Measurements from ENCODE around the gene ACTR3C. TPM values are rescaled to one million over a fixed set of nuclear protein-coding genes. Genes with fewer than 3 reads are reported as not detected.

The ACTR3C gene
- polyA plus RNA-seq, 1 of the 3 experiments (the other 2 are of a cell fraction): 0.35 TPM

DNA sequence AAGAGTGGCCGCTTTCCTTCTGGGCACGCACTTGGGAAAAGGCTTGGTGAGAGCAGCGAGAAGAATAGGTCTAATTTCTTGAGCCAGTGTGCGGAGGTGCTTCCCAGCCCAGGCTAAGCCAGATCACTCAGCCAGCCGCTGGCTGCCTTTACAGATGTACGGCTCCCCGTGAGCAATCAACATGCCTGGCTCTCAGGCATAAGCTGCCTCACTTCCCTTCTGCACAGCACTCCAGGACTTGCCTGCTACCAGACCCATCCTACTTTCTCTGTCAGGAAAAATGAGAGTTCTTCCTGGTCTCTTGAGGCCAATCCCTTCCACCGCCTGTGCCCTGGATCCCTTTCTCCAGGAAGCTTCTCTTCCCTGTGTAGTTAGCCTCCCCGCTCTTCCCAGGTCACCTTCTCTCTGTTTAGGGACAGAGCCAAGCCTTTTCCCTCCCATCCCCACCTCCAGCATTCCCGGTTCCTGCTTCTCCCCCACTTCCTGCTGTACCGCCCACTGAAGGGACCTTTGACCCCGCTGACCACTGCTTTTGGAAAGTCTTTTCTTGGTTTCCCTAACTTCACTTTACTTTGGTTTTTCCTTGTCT is 1.1 kb upstream of the ACTR3C start:
- Histone ChIP-seq H3K79me2 (ENCODE audit: insufficient read depth) (no peaks in the 10 kb centered on the region), H3K4me1 (ENCODE audit: control insufficient read depth in 1 of 2, insufficient read depth in 2 of 2, low read depth in 1 of 2, low read length in 1 of 2) (peaks cover 0 to 7% of the 10 kb centered on the region in 2 experiments; a peak in 1 of 4 replicates), H3K4me2 (no peak overlapping the region), H3K27ac (ENCODE audit: low read depth in 2 of 2, low read length in 1 of 2) (no peak overlapping the region), H3K27me3 (ENCODE audit: insufficient read depth) (peaks cover 5% of the 10 kb centered on the region; the same call in 1 of the 2 replicates), H3K9ac (no peak overlapping the region), H3K36me3 (replicated peaks in 1 of 2; ENCODE audit: control insufficient read depth in 1 of 2, insufficient read depth in 2 of 2, low read length in 1 of 2) (no peaks in the 10 kb centered on the region), H3K9me3 (no peaks in the 10 kb centered on the region), H4K20me1 (ENCODE audit: insufficient read depth) (no peaks in the 10 kb centered on the region), H3F3A (replicated peaks; ENCODE audit: insufficient read depth) (no peaks in the 10 kb centered on the region), H3K4me3 (ENCODE audit: low read depth in 2 of 2, low read length in 1 of 2) (peak overlapping the region in 1 of 2 experiments; percentile 48; a peak in 1 of 4 replicates), H3K9me2 (no peaks in the 10 kb centered on the region), H2AFZ (ENCODE audit: low read depth) (no peak overlapping the region)
- WGBS (ENCODE audit: low lambda C conversion rate): 91% methylated on average over 11 of the region's 12 CpGs
- ChIA-PET POLR2A (interaction anchor here (2.1 kb wide), 1 partner anchor 11 kb away, joined by 4 read pairs; no protein-coding TSS in a partner anchor), CTCF (interaction anchor here (1.0 to 1.6 kb wide), 4 partner anchors 7 to 441 kb away, joined by 3 to 9 read pairs (median 4); no protein-coding TSS in a partner anchor)
- peak; percentile 52 for DNase-seq
- TF ChIP-seq TAF1 (IDR thresholded peaks at IDR 0.05; ENCODE audit: borderline replicate concordance, low read depth, low read length): no peak
- TF ChIP-seq NRF1 (IDR thresholded peaks at IDR 0.05; ENCODE audit: low read depth, low read length): no peak
- TF ChIP-seq GATA2 (CRISPR knock-in tag; IDR thresholded peaks at IDR 0.05): no peak
- TF ChIP-seq, protein P1, sequence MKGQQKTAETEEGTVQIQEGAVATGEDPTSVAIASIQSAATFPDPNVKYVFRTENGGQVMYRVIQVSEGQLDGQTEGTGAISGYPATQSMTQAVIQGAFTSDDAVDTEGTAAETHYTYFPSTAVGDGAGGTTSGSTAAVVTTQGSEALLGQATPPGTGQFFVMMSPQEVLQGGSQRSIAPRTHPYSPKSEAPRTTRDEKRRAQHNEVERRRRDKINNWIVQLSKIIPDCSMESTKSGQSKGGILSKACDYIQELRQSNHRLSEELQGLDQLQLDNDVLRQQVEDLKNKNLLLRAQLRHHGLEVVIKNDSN (IDR thresholded peaks at IDR 0.05; ENCODE audit: borderline replicate concordance, low read depth): no peak
- TF ChIP-seq PBX3 (IDR thresholded peaks at IDR 0.05): no peak
- TF ChIP-seq ELF1 (IDR thresholded peaks at IDR 0.05): no peak
- no peak for TF ChIP-seq JUND (IDR thresholded peaks at IDR 0.05)
- no peak for TF ChIP-seq GABPA (IDR thresholded peaks at IDR 0.05; ENCODE audit: low read depth)
- no peak for TF ChIP-seq EZH2phosphoT487 (IDR thresholded peaks at IDR 0.05; ENCODE audit: borderline replicate concordance, low read depth)

- Histone ChIP-seq H3K9me2 (no peaks in the 10 kb centered on the region), H3F3A (replicated peaks; ENCODE audit: insufficient read depth) (no peaks in the 10 kb centered on the region), H4K20me1 (ENCODE audit: insufficient read depth) (no peaks in the 10 kb centered on the region), H3K36me3 (replicated peaks in 1 of 2; ENCODE audit: control insufficient read depth in 1 of 2, insufficient read depth in 2 of 2, low read length in 1 of 2) (no peaks in the 10 kb centered on the region), H3K9ac (no peak overlapping the region), H3K4me2 (peak overlapping the region; percentile 57; the same call in 1 of the 2 replicates), H3K4me1 (ENCODE audit: control insufficient read depth in 1 of 2, insufficient read depth in 2 of 2, low read depth in 1 of 2, low read length in 1 of 2) (peaks cover 0 to 7% of the 10 kb centered on the region in 2 experiments; a peak in 1 of 4 replicates), H3K27ac (ENCODE audit: low read depth in 2 of 2, low read length in 1 of 2) (peak overlapping the region in 1 of 2 experiments; percentile 58; a peak in 1 of 4 replicates), H3K79me2 (ENCODE audit: insufficient read depth) (no peaks in the 10 kb centered on the region), H3K9me3 (no peaks in the 10 kb centered on the region), H2AFZ (ENCODE audit: low read depth) (peak overlapping the region; percentile 78; the same call in 1 of the 2 replicates), H3K27me3 (ENCODE audit: insufficient read depth) (peaks cover 5% of the 10 kb centered on the region; the same call in 1 of the 2 replicates), H3K4me3 (ENCODE audit: low read depth in 2 of 2, low read length in 1 of 2) (peak overlapping the region; percentile 38 to 48)
- TF ChIP-seq MXI1 (IDR thresholded peaks at IDR 0.05; ENCODE audit: low read depth, low read length) (no peak), JUND (IDR thresholded peaks at IDR 0.05) (no peak)
- ChIA-PET POLR2A (interaction anchor here (0.7 to 2.1 kb wide), 5 partner anchors 12 to 86 kb away, joined by 3 to 9 read pairs (median 3); partner anchors contain the start of gene REPIN1), CTCF (interaction anchor here (0.8 to 1.8 kb wide), 8 partner anchors 8 to 546 kb away, joined by 3 to 9 read pairs (median 4); partner anchors contain the start of gene REPIN1)
- 39% methylated on average over 16 of the region's 16 CpGs for WGBS (ENCODE audit: low lambda C conversion rate)
- DNase-seq: peak; percentile 54
Observed at GRCh38 chr7:150323682-150324372, 482 bp upstream of the ACTR3C start.
